BJ (cell line): ENCODE measurements around the gene DSN1. TPM values are rescaled to one million over a fixed set of nuclear protein-coding genes. Genes with fewer than 3 reads are reported as not detected.

Source experiments
- CTCF ChIA-PET: fragments of 350-600 bp; formaldehyde crosslinking; extraction: SDS; loops from one replicate; lab custom pipeline; 2021; ENCODE audit warnings: antibody characterized with exemption, inconsistent platforms; lab: Yijun Ruan, JAX
- POLR2A ChIA-PET: fragments of 300-600 bp; sonication (Branson Sonifier 250); formaldehyde crosslinking; extraction: SDS; loops from one replicate; lab custom pipeline; 2021; ENCODE audit warnings: antibody characterized with exemption; lab: Charles Lee
- DNase-seq: peaks from one replicate; pipeline ENCODE4 v3.0.0-alpha.2; 2011; ENCODE audit warnings: low read depth
- H3K27me3 ChIP-seq: 2 replicates; pipeline ENCODE4 v1.6.0; 2011; ENCODE audit warnings: low read length; ENCODE audit not compliant: control insufficient read depth, insufficient read depth
- H3K36me3 ChIP-seq: 2 replicates; pipeline ENCODE4 v1.5.1; 2011; ENCODE audit warnings: low read length; ENCODE audit not compliant: control insufficient read depth, insufficient read depth
- H3K4me3 ChIP-seq: 2 replicates; pipeline ENCODE4 v1.5.1; 2011; ENCODE audit warnings: low read depth, mild to moderate bottlenecking, control low read depth, low read length
- CTCF ChIP-seq: IDR thresholded peaks from 2 replicates; pipeline ENCODE4 v1.5.1; 2011; ENCODE audit warnings: low read depth, mild to moderate bottlenecking, control low read depth, inconsistent platforms, low read length, moderate library complexity; ENCODE audit not compliant: insufficient read depth
- polyA plus RNA-seq: library from polyadenylated mRNA; depleted of rRNA; stranded (reverse); fragments of >200 nt; gene quantifications from 2 replicates; pipeline ENCODE4 v1.2.3, GENCODE V29; 2011

Gene DSN1
- polyA plus RNA-seq, 1 experiment = 7.3 TPM

GRCh38 chr20:36728986-36729385 is 44.6 kb downstream of the DSN1 start:
- CTCF ChIA-PET = interaction anchor here (0.6 to 1.5 kb wide), 3 partner anchors 11 to 46 kb away, joined by 3 to 4 read pairs (median 4); no protein-coding TSS in a partner anchor
- H3K27me3 ChIP-seq = no peaks in the 10 kb centered on the region
- POLR2A ChIA-PET = no interaction called here
- no peak for DNase-seq
- no peak overlapping the region for H3K4me3 ChIP-seq
- H3K36me3 ChIP-seq = no peaks in the 10 kb centered on the region
- no peak for TF ChIP-seq CTCF

DNA sequence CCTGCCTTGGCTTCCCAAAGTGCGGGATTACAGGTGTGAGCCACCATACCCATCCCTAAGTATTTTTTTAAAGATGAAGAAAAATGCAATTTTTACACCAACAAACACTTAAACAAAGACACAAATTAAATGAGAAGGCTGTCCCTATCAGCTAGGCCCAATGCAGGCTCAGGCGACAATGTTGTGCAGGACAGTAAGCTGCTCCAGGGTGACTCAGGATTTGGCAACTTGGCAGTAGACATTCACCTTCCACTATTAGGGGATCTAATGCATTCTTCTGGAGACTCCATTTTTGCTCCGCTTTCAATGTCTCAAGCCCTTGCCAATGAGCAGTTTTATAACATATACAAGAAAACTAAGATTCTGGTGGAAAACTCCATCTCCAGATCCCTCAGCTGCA is 47.4 kb downstream of the DSN1 start:
- CTCF ChIA-PET = interaction anchor here (2.1 kb wide), 1 partner anchor 28 kb away, joined by 8 read pairs; no protein-coding TSS in a partner anchor
- POLR2A ChIA-PET = no interaction called here
- H3K36me3 ChIP-seq = no peaks in the 10 kb centered on the region
- H3K4me3 ChIP-seq = no peak overlapping the region
- H3K27me3 ChIP-seq = no peaks in the 10 kb centered on the region
- no peak for DNase-seq
- no peak for TF ChIP-seq CTCF

DNA sequence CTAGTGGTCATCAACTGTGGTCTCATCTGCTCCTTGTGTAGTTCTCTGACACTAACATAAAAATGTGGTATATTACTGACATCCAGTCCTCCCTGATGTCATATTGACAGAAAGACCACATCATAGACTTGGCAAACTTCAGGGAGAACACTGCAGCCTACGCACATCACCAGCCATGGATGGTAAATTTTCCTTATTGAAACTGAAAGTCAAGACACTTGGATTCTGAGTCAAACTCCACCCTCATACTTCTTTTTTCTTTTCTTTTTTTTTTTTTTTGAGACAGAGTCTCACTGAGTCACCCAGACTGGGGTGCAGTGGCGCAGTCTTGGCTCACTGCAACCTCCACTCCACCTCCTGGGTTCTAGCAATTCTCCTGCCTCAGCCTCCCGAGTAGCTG is 53.1 kb downstream of the DSN1 start:
- no peak for TF ChIP-seq CTCF
- Histone ChIP-seq H3K4me3 (no peak overlapping the region), H3K27me3 (no peaks in the 10 kb centered on the region), H3K36me3 (peaks cover 2% of the 10 kb centered on the region)
- DNase-seq = no peak
- ChIA-PET CTCF (no interaction called here), POLR2A (no interaction called here)

DNA sequence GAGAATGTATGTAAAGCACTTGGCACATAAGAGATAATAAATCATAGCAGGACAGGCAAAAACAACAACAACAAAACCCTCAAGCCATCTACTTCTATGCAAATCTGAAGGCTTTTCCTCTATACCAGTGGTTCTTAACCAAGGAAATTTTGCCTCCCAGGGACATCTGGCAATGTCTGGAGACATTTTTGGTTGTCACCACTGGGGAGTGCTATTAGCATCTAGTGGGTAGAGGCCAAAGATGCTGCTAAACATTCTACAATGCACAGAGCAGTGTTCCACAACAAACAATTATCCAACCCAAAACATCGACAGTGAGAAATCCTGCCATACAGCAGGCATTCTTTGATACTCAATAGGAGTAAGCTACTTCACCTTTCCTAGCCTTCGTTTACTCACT is 55.9 kb downstream of the DSN1 start:
- H3K27me3 ChIP-seq = no peaks in the 10 kb centered on the region
- ChIA-PET CTCF (interaction anchor here (0.7 to 1.2 kb wide), 4 partner anchors 15 to 199 kb away, joined by 3 read pairs; no protein-coding TSS in a partner anchor), POLR2A (no interaction called here)
- H3K4me3 ChIP-seq = no peak overlapping the region
- TF ChIP-seq CTCF = 0 out of 2 replicates have a peak, but pooled peaks have one; percentile 12
- peaks cover 2% of the 10 kb centered on the region for H3K36me3 ChIP-seq
- DNase-seq = no peak

GRCh38 chr20:36717021-36717420 is 56.5 kb downstream of the DSN1 start:
- no peak for TF ChIP-seq CTCF
- no peak for DNase-seq
- POLR2A ChIA-PET = no interaction called here
- H3K27me3 ChIP-seq = no peaks in the 10 kb centered on the region
- H3K36me3 ChIP-seq = peaks cover 2% of the 10 kb centered on the region
- no peak overlapping the region for H3K4me3 ChIP-seq
- CTCF ChIA-PET = interaction anchor here (0.9 to 1.2 kb wide), 2 partner anchors 16 to 147 kb away, joined by 3 read pairs; no protein-coding TSS in a partner anchor
